Measurements from ENCODE around the gene GPR132. TPM values are rescaled to one million over a fixed set of nuclear protein-coding genes. Genes with fewer than 3 reads are reported as not detected.

Gene GPR132
- total and polyA plus RNA-seq, 2 donors (not counting 1 experiment from before 2014, with no cell fraction given): 38.6 to 54.5 TPM

GRCh38 chr14:105089746-105090492, 24.7 kb upstream of the GPR132 start:
- no peak overlapping the region for H2AFZ ChIP-seq (ENCODE audit: insufficient read depth, low read depth, low read length, poor library complexity, severe bottlenecking)
- Mint-ChIP-seq H3K4me1 (peaks cover 25% of the 10 kb centered on the region), H3K27me3 (peaks cover 10% of the 10 kb centered on the region), H3K27ac (no peak overlapping the region), H3K4me3 (peak overlapping the region; percentile 40), H3K9me3 (ENCODE audit: insufficient read depth) (no peaks in the 10 kb centered on the region)
- H3K27ac ChIP-seq (ENCODE audit: low read length in 2 of 2): no peak overlapping the region
- TF ChIP-seq EZH2 (IDR thresholded peaks at IDR 0.05; ENCODE audit: borderline replicate concordance, insufficient read depth, low read depth, low read length, poor library complexity, severe bottlenecking) (no peak), CTCF (IDR thresholded peaks at IDR 0.05) (no peak)
- H3K27me3 ChIP-seq (replicated peaks in 1 of 4; ENCODE audit: control extremely low read depth in 1 of 4, control insufficient read depth in 3 of 4, insufficient read depth in 4 of 4, low read length in 3 of 4): peaks cover 0 to 23% (median 9%) of the 10 kb centered on the region in 4 experiments
- H3K4me2 ChIP-seq (replicated peaks; ENCODE audit: low read depth, low read length, poor library complexity, severe bottlenecking): no peak overlapping the region
- no peak for DNase-seq
- intact Hi-C loops (cut with micrococcal nuclease): loop anchor here (2.0 to 5.0 kb wide), 5 partner anchors 112 to 439 kb away; partner anchors contain the start of gene TEDC1
- CTCF ChIA-PET: interaction anchor here (0.6 to 8.8 kb wide), 23 partner anchors 8 to 442 kb away, joined by 3 to 192 read pairs (median 4); partner anchors contain the start of gene GPR132
- POLR2A ChIA-PET: no interaction called here
- 83% methylated on average over 11 of the region's 15 CpGs for WGBS (ENCODE audit: insufficient coverage)
- ATAC-seq (ENCODE audit: low read depth): no peak
- H3K9ac ChIP-seq (ENCODE audit: low read length): no peak overlapping the region
- peaks cover 16% of the 10 kb centered on the region for H4K20me1 ChIP-seq (ENCODE audit: control insufficient read depth, insufficient read depth, low read length, poor library complexity, severe bottlenecking)
- H3K9me3 ChIP-seq (ENCODE audit: control extremely low read depth in 1 of 3, control insufficient read depth in 2 of 3, insufficient read depth in 1 of 3, low read length in 2 of 3): no peaks in the 10 kb centered on the region
- H3K4me3 ChIP-seq (ENCODE audit: control extremely low read depth in 1 of 5, extremely low read depth in 1 of 5, insufficient read depth in 1 of 5, low read depth in 2 of 5, low read length in 4 of 5): no peak overlapping the region
- peaks cover 6% of the 10 kb centered on the region for H3K79me2 ChIP-seq (ENCODE audit: control insufficient read depth, insufficient read depth, low read length)
- peaks cover 19 to 38% of the 10 kb centered on the region in 2 donors for H3K4me1 ChIP-seq (ENCODE audit: control insufficient read depth in 2 of 2, insufficient read depth in 2 of 2, low read length in 2 of 2)
- H3K36me3 ChIP-seq (replicated peaks in 1 of 2; ENCODE audit: control extremely low read depth in 1 of 2, control insufficient read depth in 1 of 2, extremely low read depth in 1 of 2, insufficient read depth in 2 of 2, low read length in 1 of 2): no peaks in the 10 kb centered on the region
